ENCODE results near the gene PLEKHN1. TPM values are rescaled to one million over a fixed set of nuclear protein-coding genes. Genes with fewer than 3 reads are reported as not detected.

The PLEKHN1 gene
- total and polyA plus RNA-seq, 2 donors = 1.1 to 4.2 TPM

DNA sequence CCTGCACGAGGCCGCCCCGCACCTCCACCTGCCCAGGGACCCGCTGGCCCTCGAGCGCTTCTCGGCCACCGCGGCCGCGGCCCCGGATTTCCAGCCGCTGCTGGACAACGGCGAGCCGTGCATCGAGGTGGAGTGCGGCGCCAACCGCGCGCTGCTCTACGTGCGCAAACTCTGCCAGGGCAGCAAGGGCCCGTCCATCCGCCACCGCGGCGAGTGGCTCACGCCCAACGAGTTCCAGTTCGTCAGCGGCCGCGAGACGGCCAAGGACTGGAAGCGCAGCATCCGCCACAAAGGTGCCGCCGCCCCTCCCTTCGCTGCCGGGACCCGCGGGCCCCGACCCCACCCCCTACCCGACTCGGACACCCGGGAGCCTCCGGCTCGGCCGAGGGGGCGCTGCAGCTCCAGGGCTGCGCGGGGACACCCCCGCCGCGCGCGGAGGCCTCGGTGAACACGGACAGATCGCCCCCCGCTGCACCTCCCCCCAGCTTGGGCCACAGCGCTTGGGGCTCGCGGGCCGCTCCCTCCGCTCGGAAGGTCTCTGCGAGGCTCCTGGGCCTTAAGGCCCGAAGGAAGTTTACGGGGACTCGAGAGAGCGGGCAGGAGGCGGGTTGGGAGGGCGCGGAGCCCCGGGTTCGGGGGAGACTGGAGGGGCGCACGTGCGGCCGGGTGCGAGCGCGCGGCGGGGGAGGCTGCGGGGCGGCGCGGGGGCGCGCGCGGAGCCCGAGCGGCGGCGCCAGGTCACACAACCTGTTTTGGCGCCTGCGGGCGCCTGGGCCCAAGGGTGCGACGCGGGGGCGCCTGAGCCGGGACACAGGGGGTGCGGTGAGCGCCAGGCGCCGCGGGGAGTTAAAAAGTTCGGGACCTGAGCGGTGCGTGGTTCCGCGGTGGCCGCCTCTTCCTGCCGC, 41.4 kb upstream of the PLEKHN1 start:
- H3K36me3 ChIP-seq (ENCODE audit: insufficient read depth) = no peaks in the 10 kb centered on the region
- DNase-seq (ENCODE audit: extremely low spot score) = no peak
- H3K4me3 ChIP-seq (ENCODE audit: low read depth, low read length) = peak overlapping the region; percentile 66
- WGBS = under 1% methylated on average over 119 of the region's 120 CpGs
- H3K27ac ChIP-seq (ENCODE audit: low read depth) = no peak overlapping the region
- no peaks in the 10 kb centered on the region for H3K4me1 ChIP-seq (ENCODE audit: insufficient read depth)

DNA sequence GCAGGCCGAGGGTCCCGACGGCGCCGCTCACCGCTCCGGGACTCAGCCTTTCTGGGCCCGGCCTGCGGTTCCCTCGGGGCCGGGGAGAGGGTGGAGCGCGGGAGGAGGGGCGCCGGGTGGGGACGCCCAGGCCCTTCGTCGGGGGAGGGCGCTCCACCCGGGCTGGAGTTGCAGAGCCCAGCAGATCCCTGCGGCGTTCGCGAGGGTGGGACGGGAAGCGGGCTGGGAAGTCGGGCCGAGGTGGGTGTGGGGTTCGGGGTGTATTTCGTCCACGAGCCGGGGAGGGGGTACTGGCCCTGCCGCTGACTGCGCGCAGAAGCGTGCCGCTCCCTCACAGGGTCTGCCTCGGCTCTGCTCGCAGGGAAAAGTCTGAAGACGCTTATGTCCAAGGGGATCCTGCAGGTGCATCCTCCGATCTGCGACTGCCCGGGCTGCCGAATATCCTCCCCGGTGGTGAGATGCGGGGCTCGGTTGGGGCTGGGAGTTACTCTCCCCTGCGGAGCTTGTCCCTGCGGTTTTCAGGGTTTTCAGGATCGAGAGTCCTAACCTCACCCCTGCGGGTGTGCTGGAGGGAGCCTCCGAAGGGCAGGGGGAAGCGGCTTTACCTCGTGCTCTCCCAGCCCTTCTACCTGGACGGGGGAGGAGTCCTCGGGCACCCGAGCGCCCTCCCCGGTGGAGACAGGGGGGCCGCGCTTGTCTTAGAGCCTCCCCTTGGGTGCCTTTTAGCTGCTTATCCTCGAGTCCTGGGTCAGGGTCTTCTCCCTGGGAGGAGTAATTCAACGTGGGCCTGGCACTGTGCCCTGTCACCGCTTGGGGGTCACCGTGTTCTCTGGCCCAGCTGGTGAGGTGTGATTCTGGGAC, 40.5 kb upstream of the PLEKHN1 start:
- peak overlapping the region; percentile 66 for H3K4me3 ChIP-seq (ENCODE audit: low read depth, low read length)
- 13% methylated on average over 65 of the region's 65 CpGs for WGBS

DNA sequence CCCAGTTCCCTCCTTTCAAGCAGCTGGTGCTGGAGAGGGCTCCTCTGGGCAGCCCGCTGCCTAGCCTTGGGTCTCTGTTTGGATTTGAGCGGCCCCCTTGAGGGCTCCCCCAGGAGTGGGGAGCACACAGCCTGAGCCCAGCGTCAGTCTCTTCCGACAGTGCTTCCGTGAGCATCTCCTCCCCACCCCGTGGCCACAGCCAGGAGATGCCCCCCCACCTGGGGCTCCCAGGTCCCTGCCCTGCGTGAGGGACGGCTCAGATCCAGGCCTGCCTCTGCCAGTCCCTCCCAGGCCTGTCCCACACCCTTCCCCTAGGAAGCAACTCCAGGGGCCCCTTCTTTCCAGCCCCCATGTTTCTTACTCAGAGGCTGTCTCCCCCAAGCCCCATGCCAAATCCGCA, 39.0 kb upstream of the PLEKHN1 start:
- no peak overlapping the region for H3K4me3 ChIP-seq (ENCODE audit: low read depth, low read length)
- no peaks in the 10 kb centered on the region for H3K36me3 ChIP-seq (ENCODE audit: insufficient read depth)
- 74% methylated on average over 9 of the region's 9 CpGs for WGBS
- DNase-seq (ENCODE audit: extremely low spot score) = no peak
- H3K27ac ChIP-seq (ENCODE audit: low read depth) = no peak overlapping the region
- H3K4me1 ChIP-seq (ENCODE audit: insufficient read depth) = no peaks in the 10 kb centered on the region

More for the DNA sequence above, 40.5 kb upstream of the PLEKHN1 start:
- no peak for DNase-seq (ENCODE audit: extremely low spot score)
- no peak overlapping the region for H3K27ac ChIP-seq (ENCODE audit: low read depth)
- H3K4me1 ChIP-seq (ENCODE audit: insufficient read depth) = no peaks in the 10 kb centered on the region
- no peaks in the 10 kb centered on the region for H3K36me3 ChIP-seq (ENCODE audit: insufficient read depth)

DNA sequence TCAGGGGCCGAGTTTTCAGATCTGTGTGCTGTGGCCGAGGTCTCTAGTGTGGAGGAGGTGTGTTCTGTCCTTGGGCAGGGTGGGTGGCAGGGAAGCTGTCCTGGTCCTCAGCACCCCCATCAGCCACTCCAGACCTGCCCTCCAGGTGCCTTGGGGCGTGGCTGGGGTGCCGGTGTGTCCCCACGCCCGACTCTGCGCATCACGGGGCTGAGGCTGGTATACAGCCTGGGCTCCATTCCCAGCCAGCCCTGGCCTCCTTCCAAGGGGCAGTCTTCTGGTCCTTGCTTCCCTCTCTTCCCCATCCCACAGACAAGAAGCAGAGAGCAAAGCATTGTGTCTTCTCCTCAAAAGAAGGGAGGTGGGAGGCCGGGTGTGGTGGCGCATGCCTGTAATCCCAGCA, 38.5 kb upstream of the PLEKHN1 start:
- no peaks in the 10 kb centered on the region for H3K4me1 ChIP-seq (ENCODE audit: insufficient read depth)
- no peak for DNase-seq (ENCODE audit: extremely low spot score)
- 62% methylated on average over 10 of the region's 10 CpGs for WGBS
- no peak overlapping the region for H3K4me3 ChIP-seq (ENCODE audit: low read depth, low read length)
- no peak overlapping the region for H3K27ac ChIP-seq (ENCODE audit: low read depth)
- no peaks in the 10 kb centered on the region for H3K36me3 ChIP-seq (ENCODE audit: insufficient read depth)

DNA sequence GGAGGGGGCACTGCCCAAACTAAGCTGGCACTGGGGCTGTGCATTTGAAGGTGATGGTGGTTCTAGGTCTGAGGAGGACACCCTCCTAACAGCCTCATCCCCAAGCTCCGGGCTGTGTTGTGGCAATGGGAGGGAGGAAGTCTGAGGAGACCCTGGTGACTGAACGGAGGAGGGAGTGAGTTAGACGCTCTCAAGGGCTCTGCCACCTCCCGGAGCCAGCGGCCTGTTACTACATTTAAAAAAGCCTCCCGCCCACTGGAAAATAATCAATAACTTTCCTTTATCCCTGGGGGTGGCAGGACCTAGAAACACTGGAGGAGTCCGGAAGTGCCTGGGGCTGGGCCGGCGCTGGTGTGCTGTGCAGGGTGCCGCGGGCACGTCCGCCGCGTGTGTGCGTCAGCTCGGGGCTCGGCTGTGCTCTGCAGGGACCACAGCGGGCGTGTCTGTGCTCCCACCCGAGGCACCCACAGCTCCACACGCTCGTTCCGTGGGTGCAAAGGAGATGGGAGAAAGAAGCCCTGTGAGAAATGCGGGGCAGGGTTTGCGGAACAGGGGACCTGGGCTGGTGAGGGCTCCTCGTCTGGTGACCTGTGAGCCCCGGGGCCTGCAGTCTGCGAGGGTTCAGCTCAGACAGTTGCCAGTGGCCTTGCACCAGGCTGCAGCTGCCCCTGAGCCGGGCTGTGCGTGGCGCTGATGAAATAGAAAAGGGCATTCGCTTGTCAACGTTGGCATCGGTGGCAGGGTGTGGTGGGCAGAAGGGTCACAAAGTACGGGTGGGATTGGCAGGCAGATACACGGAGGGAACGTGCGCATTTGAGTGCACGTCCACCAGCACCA, 37.2 kb upstream of the PLEKHN1 start:
- no peak overlapping the region for H3K4me3 ChIP-seq (ENCODE audit: low read depth, low read length)
- DNase-seq (ENCODE audit: extremely low spot score) = no peak
- no peaks in the 10 kb centered on the region for H3K36me3 ChIP-seq (ENCODE audit: insufficient read depth)
- H3K27ac ChIP-seq (ENCODE audit: low read depth) = no peak overlapping the region
- WGBS = 86% methylated on average over 40 of the region's 40 CpGs
- H3K4me1 ChIP-seq (ENCODE audit: insufficient read depth) = no peaks in the 10 kb centered on the region

GRCh38 chr1:929712-930632, 36.3 kb upstream of the PLEKHN1 start:
- no peak overlapping the region for H3K4me3 ChIP-seq (ENCODE audit: low read depth, low read length)
- no peak overlapping the region for H3K27ac ChIP-seq (ENCODE audit: low read depth)
- DNase-seq (ENCODE audit: extremely low spot score) = no peak
- WGBS = 92% methylated on average over 40 of the region's 40 CpGs
- H3K4me1 ChIP-seq (ENCODE audit: insufficient read depth) = no peaks in the 10 kb centered on the region
- H3K36me3 ChIP-seq (ENCODE audit: insufficient read depth) = no peaks in the 10 kb centered on the region

GRCh38 chr1:930633-931138, 35.6 kb upstream of the PLEKHN1 start:
- no peaks in the 10 kb centered on the region for H3K36me3 ChIP-seq (ENCODE audit: insufficient read depth)
- no peak for DNase-seq (ENCODE audit: extremely low spot score)
- WGBS = 78% methylated on average over 18 of the region's 18 CpGs
- H3K27ac ChIP-seq (ENCODE audit: low read depth) = no peak overlapping the region
- no peak overlapping the region for H3K4me3 ChIP-seq (ENCODE audit: low read depth, low read length)
- no peaks in the 10 kb centered on the region for H3K4me1 ChIP-seq (ENCODE audit: insufficient read depth)

DNA sequence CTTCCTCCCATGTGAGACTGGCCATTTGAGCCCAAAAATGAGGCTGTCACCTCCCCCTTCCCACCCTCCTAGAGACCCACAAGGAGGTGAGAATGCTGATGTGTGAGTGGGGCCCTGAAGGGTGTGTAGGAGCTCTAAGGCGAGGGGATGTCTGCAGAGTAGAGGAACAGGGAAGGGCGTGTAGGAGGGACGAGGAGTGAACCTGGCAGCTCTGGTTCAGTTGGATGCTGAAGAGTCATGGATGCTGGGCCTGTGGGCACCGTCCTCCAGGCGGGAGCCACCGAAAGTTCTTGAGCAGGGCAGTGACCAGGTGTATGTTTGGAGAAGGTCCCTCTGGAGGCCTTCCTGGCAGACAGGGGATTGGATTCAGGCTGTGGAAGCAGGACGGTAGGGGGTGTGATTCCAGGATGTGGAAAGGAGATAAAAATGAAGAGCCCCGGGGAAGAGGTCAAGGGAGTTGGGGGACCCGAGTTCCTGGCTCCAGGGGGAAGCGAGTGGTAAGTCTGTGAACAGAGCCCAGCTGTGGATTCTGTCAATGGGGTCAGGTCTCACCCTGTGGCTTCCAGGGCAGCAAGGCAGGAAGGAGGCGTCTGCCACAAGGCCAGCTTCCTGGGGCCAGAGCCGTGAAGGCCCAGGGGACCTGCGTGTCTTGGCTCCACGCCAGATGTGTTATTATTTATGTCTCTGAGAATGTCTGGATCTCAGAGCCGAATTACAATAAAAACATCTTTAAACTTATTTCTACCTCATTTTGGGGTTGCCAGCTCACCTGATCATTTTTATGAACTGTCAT, 34.7 kb upstream of the PLEKHN1 start:
- no peaks in the 10 kb centered on the region for H3K36me3 ChIP-seq (ENCODE audit: insufficient read depth)
- WGBS = 65% methylated on average over 15 of the region's 15 CpGs
- no peak overlapping the region for H3K4me3 ChIP-seq (ENCODE audit: low read depth, low read length)
- DNase-seq (ENCODE audit: extremely low spot score) = no peak
- no peaks in the 10 kb centered on the region for H3K4me1 ChIP-seq (ENCODE audit: insufficient read depth)
- H3K27ac ChIP-seq (ENCODE audit: low read depth) = no peak overlapping the region

GRCh38 chr1:932173-932510, 34.1 kb upstream of the PLEKHN1 start:
- WGBS = 82% methylated on average over 16 of the region's 16 CpGs

DNA sequence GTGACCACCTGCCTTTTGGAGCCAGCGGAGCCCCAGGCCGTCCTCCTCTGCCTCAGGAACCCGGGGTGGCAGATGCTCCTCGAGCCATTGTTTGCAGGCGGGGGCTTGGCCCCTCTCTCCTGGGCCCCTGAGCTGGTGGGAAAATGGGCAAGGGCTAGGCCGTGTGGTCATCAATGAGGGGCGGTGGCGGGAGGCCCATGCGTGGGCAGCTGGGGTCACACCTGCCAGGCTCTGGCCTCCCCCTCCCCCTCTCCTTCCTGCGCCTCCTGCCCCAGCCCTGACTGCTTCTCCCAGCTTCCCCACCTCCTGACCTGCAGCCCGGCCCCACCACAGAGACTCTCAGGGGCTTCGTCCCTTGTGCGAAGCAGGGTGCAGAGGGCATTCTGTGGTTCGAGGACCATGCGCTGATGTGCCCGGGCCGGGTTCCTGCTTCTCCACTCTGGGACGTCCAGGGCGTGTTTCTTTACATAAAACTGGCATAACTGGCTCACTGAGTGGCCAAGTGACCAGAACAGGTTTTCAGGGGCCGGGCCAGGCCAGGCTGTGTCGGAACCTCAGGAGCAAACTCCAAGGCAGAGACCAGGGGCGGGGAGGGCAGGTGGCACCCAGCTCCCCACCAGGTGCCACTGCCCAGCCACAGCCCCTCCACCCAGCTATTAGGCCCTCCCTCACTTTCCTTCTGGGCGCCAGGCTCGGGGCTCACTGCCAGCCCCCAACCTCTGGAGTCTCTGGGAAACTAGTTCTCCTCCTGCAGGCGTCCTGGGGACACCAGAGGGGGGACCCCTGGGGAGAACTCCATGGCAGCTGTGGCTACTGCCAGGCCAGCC, 33.3 kb upstream of the PLEKHN1 start:
- peak overlapping the region; percentile 43 for H3K27ac ChIP-seq (ENCODE audit: low read depth)
- no peaks in the 10 kb centered on the region for H3K4me1 ChIP-seq (ENCODE audit: insufficient read depth)
- 80% methylated on average over 25 of the region's 25 CpGs for WGBS
- H3K4me3 ChIP-seq (ENCODE audit: low read depth, low read length) = no peak overlapping the region
- no peak for DNase-seq (ENCODE audit: extremely low spot score)
- H3K36me3 ChIP-seq (ENCODE audit: insufficient read depth) = no peaks in the 10 kb centered on the region

More at GRCh38 chr1:932173-932510, 34.1 kb upstream of the PLEKHN1 start:
- Histone ChIP-seq H3K4me3 (ENCODE audit: low read depth, low read length) (no peak overlapping the region), H3K27ac (ENCODE audit: low read depth) (no peak overlapping the region), H3K36me3 (ENCODE audit: insufficient read depth) (no peaks in the 10 kb centered on the region), H3K4me1 (ENCODE audit: insufficient read depth) (no peaks in the 10 kb centered on the region)
- no peak for DNase-seq (ENCODE audit: extremely low spot score)

GRCh38 chr1:933603-933940, 32.7 kb upstream of the PLEKHN1 start:
- no peak overlapping the region for H3K27ac ChIP-seq (ENCODE audit: low read depth)
- H3K4me3 ChIP-seq (ENCODE audit: low read depth, low read length) = no peak overlapping the region
- H3K36me3 ChIP-seq (ENCODE audit: insufficient read depth) = no peaks in the 10 kb centered on the region
- no peaks in the 10 kb centered on the region for H3K4me1 ChIP-seq (ENCODE audit: insufficient read depth)
- WGBS = 32% methylated on average over 10 of the region's 10 CpGs
- no peak for DNase-seq (ENCODE audit: extremely low spot score)
